WTC11 (cell line): ENCODE data around the gene SPHKAP. TPM values are rescaled to one million over a fixed set of nuclear protein-coding genes. Genes with fewer than 3 reads are reported as not detected.

Source experiments
- ATAC-seq: fragments of 200-7000 bp; cut with Tn5 transposase; 2 replicates; pipeline ENCODE4 v1.10.0; 2021; ENCODE audit warnings: mild to moderate bottlenecking, moderate library complexity
- CTCF ChIA-PET: fragments of 300-600 bp; sonication (Branson Sonifier 250); formaldehyde crosslinking; loops from one replicate; lab custom pipeline; 2021; ENCODE audit warnings: antibody characterized with exemption; lab: Charles Lee
- POLR2A ChIA-PET: fragments of 350-600 bp; sonication (Branson Sonifier 250); formaldehyde crosslinking; loops from one replicate; lab custom pipeline; 2021; ENCODE audit warnings: antibody characterized with exemption; lab: Charles Lee
- DNase-seq: peaks from one replicate; pipeline ENCODE4 v3.0.0; 2021; ENCODE audit warnings: low spot score
- H3K27ac Mint-ChIP-seq: 2 replicates; pipeline ENCODE4 v1.8.0; 2021; ENCODE audit warnings: mixed read lengths
- H3K27me3 Mint-ChIP-seq: 2 replicates; pipeline ENCODE4 v1.8.0; 2021; ENCODE audit warnings: low read depth, mild to moderate bottlenecking, moderate library complexity, mixed read lengths
- H3K36me3 Mint-ChIP-seq: 2 replicates; pipeline ENCODE4 v1.8.0; 2021; ENCODE audit warnings: mixed read lengths
- H3K4me1 Mint-ChIP-seq: 2 replicates; pipeline ENCODE4 v1.8.0; 2022; ENCODE audit warnings: mixed read lengths
- H3K4me3 Mint-ChIP-seq: 2 replicates; pipeline ENCODE4 v1.8.0; 2021; ENCODE audit warnings: mild to moderate bottlenecking, moderate library complexity, mixed read lengths
- H3K9me3 Mint-ChIP-seq: 2 replicates; pipeline ENCODE4 v1.8.0; 2021; ENCODE audit warnings: mixed read lengths
- AFF4 ChIP-seq: sonication (generic); formaldehyde crosslinking; IDR thresholded peaks from 2 replicates; pipeline ENCODE4 v1.8.1; 2023; ENCODE audit warnings: mild to moderate bottlenecking, missing genetic modification reagents, borderline replicate concordance
- CREB1 ChIP-seq: sonication (generic); formaldehyde crosslinking; IDR thresholded peaks from 2 replicates; pipeline ENCODE4 v1.8.0; 2023; ENCODE audit warnings: mild to moderate bottlenecking, missing genetic modification reagents
- ELF4 ChIP-seq: sonication (generic); formaldehyde crosslinking; IDR thresholded peaks from 2 replicates; pipeline ENCODE4 v1.8.1; 2022; ENCODE audit warnings: low read depth, mild to moderate bottlenecking, moderate library complexity, missing genetic modification reagents
- ERG ChIP-seq: fragments of 250-450 bp; sonication (Bioruptor Pico); IDR thresholded peaks from 2 replicates; pipeline ENCODE4 v1.8.0; 2021; ENCODE audit warnings: mild to moderate bottlenecking
- GABPB1 ChIP-seq: sonication (generic); formaldehyde crosslinking; IDR thresholded peaks from 2 replicates; pipeline ENCODE4 v1.8.1; 2023; ENCODE audit warnings: mild to moderate bottlenecking, missing genetic modification reagents
- HMGA2 ChIP-seq: fragments of 250-450 bp; sonication (Bioruptor Pico); IDR thresholded peaks from 2 replicates; pipeline ENCODE4 v1.4.0; 2021; ENCODE audit warnings: mild to moderate bottlenecking, moderate library complexity
- IRF2 ChIP-seq: sonication (generic); formaldehyde crosslinking; IDR thresholded peaks from 2 replicates; pipeline ENCODE4 v1.8.0; 2022; ENCODE audit warnings: low read depth, missing genetic modification reagents, borderline replicate concordance
- JAZF1 ChIP-seq: fragments of 250-450 bp; sonication (Bioruptor Pico); IDR thresholded peaks from 2 replicates; pipeline ENCODE4 v1.9.0; 2021; ENCODE audit warnings: moderate library complexity, mild to moderate bottlenecking, inconsistent platforms
- JUN ChIP-seq: sonication (generic); formaldehyde crosslinking; IDR thresholded peaks from 2 replicates; pipeline ENCODE4 v1.8.0; 2023; ENCODE audit warnings: mild to moderate bottlenecking, missing genetic modification reagents
- KAT7 ChIP-seq: sonication (generic); formaldehyde crosslinking; IDR thresholded peaks from 2 replicates; pipeline ENCODE4 v1.8.1; 2023; ENCODE audit warnings: missing genetic modification reagents, mild to moderate bottlenecking, borderline replicate concordance
- MLX ChIP-seq: sonication (generic); formaldehyde crosslinking; IDR thresholded peaks from 2 replicates; pipeline ENCODE4 v1.8.1; 2023; ENCODE audit warnings: mild to moderate bottlenecking, missing genetic modification reagents, moderate library complexity
- PRDM15 ChIP-seq: sonication (generic); formaldehyde crosslinking; IDR thresholded peaks from 2 replicates; pipeline ENCODE4 v1.8.0; 2022; ENCODE audit warnings: missing genetic modification reagents
- PREB ChIP-seq: sonication (generic); formaldehyde crosslinking; IDR thresholded peaks from 2 replicates; pipeline ENCODE4 v1.8.1; 2022; ENCODE audit warnings: mild to moderate bottlenecking, missing genetic modification reagents, moderate library complexity, borderline replicate concordance
- TEAD4 ChIP-seq: sonication (generic); formaldehyde crosslinking; IDR thresholded peaks from 2 replicates; pipeline ENCODE4 v1.8.0; 2022; ENCODE audit warnings: mild to moderate bottlenecking, missing genetic modification reagents
- ZNF138 ChIP-seq: sonication (generic); formaldehyde crosslinking; conservative IDR thresholded peaks from 2 replicates; pipeline ENCODE4 v1.8.1; 2022; ENCODE audit warnings: mild to moderate bottlenecking, moderate library complexity, missing genetic modification reagents
- ZNF532 ChIP-seq: fragments of 250-450 bp; sonication (Bioruptor Pico); IDR thresholded peaks from 2 replicates; pipeline ENCODE4 v1.9.0; 2021; ENCODE audit warnings: mild to moderate bottlenecking, borderline replicate concordance
- total RNA-seq: library from RNA; stranded (reverse); gene quantifications from 3 replicates; pipeline ENCODE4 v1.2.3, GENCODE V29; 2021

SPHKAP gene
- total RNA-seq, 1 experiment from 2014 or later, result not detected

GRCh38 chr2:228103379-228103778 lies 78.1 kb downstream of the SPHKAP start:
- H3K27me3 Mint-ChIP-seq, result no peaks in the 10 kb centered on the region
- DNase-seq, result no peak
- H3K36me3 Mint-ChIP-seq, result peaks cover 6% of the 10 kb centered on the region
- peak; percentile 65 for ATAC-seq
- no peaks in the 10 kb centered on the region for H3K4me1 Mint-ChIP-seq
- peaks cover 20% of the 10 kb centered on the region for H3K9me3 Mint-ChIP-seq
- CTCF ChIA-PET, result no interaction called here
- TF ChIP-seq HMGA2 (no peak), KAT7 (CRISPR knock-in tag) (no peak), ZNF138 (CRISPR knock-in tag) (no peak), JUN (no peak), ELF4 (CRISPR knock-in tag) (no peak), AFF4 (CRISPR knock-in tag) (no peak), ZNF532 (CRISPR knock-in tag) (no peak), MLX (CRISPR knock-in tag) (no peak), PREB (CRISPR knock-in tag) (no peak), PRDM15 (CRISPR knock-in tag) (no peak)
- TF ChIP-seq, all 79 proteins: peak for 0
- POLR2A ChIA-PET, result no interaction called here
- Mint-ChIP-seq H3K4me3 (no peak overlapping the region), H3K27ac (no peak overlapping the region)

- H3K36me3 Mint-ChIP-seq, result peaks cover 6% of the 10 kb centered on the region
- CTCF ChIA-PET, result no interaction called here
Observed at GRCh38 chr2:228102949-228103348, 78.5 kb downstream of the SPHKAP start.

More at GRCh38 chr2:228102949-228103348, 78.5 kb downstream of the SPHKAP start:
- no peak for ATAC-seq
- no peak for TF ChIP-seq TEAD4 (CRISPR knock-in tag)
- no peak for TF ChIP-seq ERG (CRISPR knock-in tag)
- TF ChIP-seq JAZF1 (CRISPR knock-in tag), result no peak
- no peak for TF ChIP-seq CREB1
- no peak for TF ChIP-seq GABPB1
- TF ChIP-seq IRF2 (CRISPR knock-in tag), result no peak
- H3K4me1 Mint-ChIP-seq, result no peaks in the 10 kb centered on the region
- H3K4me3 Mint-ChIP-seq, result no peak overlapping the region
- no peaks in the 10 kb centered on the region for H3K27me3 Mint-ChIP-seq
- POLR2A ChIA-PET, result no interaction called here
- H3K27ac Mint-ChIP-seq, result no peak overlapping the region
- no peak for DNase-seq
- peaks cover 23% of the 10 kb centered on the region for H3K9me3 Mint-ChIP-seq
